Measurements from ENCODE around the gene UPK1A.

The UPK1A gene

DNA sequence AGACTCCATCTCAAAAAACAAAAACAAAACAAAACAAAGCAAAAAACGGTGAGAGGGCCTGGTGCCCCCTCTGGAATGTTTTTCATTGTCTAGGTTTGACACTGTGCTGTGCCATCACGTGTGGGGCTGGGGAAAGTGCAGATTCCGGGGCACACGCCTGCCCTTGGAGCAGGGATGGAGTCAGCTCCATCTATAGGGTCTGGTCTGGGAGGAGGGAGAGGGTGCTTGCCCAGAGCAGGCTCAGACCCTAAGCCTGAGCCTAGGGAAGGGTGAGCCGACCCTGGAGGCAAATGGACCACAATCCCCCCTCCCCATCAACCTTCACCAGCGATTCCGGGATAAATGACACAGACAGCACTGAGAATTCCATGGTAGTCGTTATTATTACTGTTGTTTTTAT, 27.1 kb downstream of the UPK1A start:
- DNase-seq (ENCODE audit: low read depth), result no peak

GRCh38 chr19:35693835-35694599, 27.7 kb downstream of the UPK1A start:
- DNase-seq (ENCODE audit: low read depth), result peak; percentile 81

- no peak for DNase-seq (ENCODE audit: low read depth)
These were observed 29.6 kb downstream of the UPK1A start for GRCh38 chr19:35695895-35696422.

GRCh38 chr19:35696835-35697234, 30.5 kb downstream of the UPK1A start:
- DNase-seq (ENCODE audit: low read depth), result no peak

DNA sequence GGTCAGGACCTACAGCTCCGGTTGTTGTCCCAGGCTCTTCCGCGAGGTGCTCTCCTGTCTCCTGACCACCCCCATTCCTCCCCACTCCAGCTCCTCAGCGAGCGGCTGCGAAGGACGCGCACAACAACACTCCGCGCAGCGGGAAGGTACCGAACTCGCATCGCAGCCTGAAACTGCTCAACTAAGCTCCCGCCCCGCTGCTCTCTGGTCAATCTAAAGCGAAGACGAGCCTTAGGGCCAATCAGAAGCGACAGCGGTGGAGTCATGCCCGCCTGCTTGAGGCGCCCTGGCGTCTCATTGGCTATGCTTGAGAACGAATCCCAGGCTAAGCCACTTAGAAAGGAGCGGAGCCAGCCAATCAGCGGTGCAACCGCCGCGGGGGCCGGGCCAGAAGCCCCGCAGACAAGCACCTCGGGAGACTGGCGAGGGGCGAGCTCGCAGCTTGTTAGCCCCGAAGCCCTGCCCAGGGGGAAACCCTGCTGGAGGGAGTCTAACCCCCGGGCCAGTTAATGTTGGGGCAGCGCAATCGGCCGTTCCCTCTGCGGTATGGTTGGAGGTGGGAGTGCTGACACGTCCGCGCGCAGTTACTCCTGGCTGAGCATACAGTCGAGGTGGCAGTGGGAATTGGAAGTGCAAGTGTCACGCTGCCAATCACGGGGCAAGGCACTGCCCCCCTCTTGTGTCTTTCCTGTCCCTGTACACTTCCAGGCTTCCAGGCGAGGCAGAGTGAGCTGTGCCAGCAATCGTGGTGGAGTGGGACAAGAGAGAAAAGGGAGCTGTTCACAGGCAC, 36.1 kb downstream of the UPK1A start:
- peak; percentile 86 for DNase-seq (ENCODE audit: low read depth)

DNA sequence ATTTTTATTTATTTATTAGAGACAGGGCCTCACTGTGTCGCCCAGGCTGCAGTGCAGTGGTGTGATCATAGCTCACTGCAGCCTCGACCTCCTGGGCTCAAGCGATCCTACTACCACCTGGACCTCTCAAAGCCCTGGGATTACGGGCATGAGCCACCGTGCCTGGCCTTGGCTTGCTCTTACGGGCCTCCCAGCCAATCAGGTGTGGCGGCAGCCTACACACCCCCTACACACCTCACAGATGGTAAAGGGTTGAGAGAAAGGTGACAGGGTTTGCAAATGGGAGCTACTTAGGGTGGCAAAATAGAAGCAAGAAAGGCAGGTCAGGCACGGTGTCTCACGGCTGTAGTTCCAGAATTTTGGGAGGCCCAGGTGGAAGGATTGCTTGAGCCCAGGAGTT, 37.0 kb downstream of the UPK1A start:
- DNase-seq (ENCODE audit: low read depth), result no peak

DNA sequence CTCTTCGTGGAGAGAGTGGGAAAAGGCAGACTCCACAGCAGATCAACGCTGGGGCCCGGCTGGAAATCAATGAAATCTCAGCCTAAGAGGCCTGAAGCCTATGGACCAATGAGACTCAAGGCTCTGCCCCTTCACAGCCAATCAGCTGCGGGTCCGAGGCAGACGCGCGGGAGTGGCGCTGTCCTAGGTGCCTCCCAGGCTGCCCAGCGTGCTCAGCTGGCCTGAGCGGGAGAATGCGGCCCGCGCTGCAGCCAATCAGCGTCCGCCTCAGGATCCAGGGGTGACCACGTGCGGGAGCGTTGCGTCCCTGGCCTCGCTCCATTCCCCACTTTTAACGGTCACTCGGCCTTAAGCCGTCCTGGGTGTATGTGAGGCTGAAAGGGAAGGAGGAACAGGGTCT, 37.9 kb downstream of the UPK1A start, which contains the start of gene ZBTB32:
Gene ZBTB32, plus strand, starts transcription at position 341 of the 400 bp plus-strand sequence. CDS start 10,069 bp downstream, outside the sequence.
- no peak for DNase-seq (ENCODE audit: low read depth)

DNA sequence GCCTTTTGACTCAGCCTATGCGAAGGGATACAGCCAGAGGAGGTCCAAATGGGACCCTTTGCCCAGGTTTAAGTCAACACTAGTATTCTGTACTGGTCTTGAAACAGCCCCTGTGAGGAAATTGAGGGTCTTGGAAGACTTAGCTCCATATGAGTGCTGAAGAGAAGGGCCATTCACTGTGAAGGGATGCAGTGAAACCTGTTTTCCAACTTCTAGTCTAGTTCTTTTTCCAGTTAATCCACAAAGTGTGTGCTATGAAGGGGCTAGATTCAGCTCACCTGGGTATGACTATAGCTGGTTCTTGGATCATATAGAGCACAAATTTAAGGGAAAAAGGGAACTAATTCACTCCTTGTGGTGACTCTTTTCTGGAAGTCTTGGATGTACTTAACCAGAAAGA, 42.1 kb downstream of the UPK1A start:
- DNase-seq (ENCODE audit: low read depth), result no peak

GRCh38 chr19:35710784-35711723, 44.7 kb downstream of the UPK1A start:
- no peak for DNase-seq (ENCODE audit: low read depth)

DNA sequence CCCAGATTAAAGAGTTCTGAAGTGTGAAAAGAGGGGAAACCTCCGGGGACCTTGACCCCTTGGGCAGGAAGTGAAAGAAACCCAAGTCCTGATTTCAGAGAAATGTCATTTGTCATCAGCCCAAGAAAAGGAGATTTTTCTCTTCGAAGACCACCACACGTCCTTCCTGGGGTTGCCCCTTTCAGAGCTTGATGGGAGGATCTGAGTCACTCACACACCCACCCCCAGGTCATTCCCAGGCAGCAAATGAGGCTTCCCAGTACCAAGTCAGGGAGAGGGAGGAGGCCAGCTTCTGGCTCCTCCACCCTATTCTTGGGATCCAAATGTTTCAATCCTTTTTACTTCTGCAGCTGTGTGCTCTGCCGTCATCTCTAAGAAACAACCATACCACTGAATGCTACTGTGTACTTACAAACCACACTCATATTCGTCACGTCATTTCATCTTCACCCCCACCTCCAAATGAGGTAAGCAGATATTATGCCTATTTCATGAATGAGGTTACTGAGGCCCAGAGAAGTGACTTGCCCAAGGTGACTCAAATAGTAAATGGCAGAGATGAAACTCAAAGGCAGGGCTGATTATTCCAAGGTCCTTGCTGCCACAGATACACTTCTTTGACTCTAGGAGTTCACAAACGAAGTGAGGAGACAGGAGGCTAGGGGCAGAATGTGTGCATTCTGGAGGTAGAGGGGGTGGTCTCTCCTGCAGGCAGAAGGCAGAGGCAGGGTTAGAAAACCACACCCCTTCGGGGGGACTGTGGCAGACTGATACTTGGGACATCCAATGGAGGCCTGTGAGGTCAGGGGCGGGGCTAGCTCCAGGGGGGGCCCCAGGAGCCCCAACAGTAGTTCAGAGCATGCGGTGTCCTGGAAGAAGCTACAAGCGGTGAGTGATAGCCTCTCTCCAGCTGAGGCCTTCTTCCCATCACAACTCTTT, 46.5 kb downstream of the UPK1A start:
- DNase-seq (ENCODE audit: low read depth), result no peak

- no peak for DNase-seq (ENCODE audit: low read depth)
These were observed 47.2 kb downstream of the UPK1A start for GRCh38 chr19:35713506-35713850.

DNA sequence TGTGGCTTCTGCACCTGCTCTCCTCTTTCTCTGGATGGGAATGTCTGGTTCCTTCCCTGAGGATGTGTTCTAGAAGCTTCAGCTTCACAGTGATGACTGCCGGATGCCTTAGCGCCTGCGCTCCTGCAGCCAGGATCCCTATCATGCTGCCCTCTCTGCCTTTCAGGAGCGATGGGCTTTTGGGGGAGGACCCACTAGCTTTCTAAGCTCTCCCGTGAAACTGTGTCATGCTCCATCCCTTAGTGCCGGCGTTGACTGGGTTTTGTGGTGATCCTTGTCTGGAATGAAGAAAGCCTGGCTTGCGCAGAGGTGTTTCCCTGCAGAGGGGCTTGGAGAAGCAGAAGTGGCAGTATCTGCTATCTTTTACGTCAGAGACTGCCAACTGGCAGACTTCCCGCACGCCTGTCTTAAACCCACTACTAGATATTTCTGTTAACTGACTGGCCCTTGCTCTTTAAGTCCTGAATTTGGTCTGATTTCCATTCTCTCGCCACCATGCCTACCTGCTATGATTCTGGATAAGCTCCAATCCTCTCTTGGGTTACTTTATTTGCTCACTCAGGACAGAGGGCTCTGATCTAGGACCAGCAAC, 47.7 kb downstream of the UPK1A start:
- DNase-seq (ENCODE audit: low read depth), result no peak

GRCh38 chr19:35714601-35715354, 48.5 kb downstream of the UPK1A start:
- DNase-seq (ENCODE audit: low read depth), result no peak

GRCh38 chr19:35715355-35715809, 49.1 kb downstream of the UPK1A start:
- DNase-seq (ENCODE audit: low read depth), result no peak

GRCh38 chr19:35715981-35716800, 49.9 kb downstream of the UPK1A start:
- DNase-seq (ENCODE audit: low read depth), result no peak

GRCh38 chr19:35716801-35717664, 50.7 kb downstream of the UPK1A start:
- peak; percentile 96 for DNase-seq (ENCODE audit: low read depth)

DNA sequence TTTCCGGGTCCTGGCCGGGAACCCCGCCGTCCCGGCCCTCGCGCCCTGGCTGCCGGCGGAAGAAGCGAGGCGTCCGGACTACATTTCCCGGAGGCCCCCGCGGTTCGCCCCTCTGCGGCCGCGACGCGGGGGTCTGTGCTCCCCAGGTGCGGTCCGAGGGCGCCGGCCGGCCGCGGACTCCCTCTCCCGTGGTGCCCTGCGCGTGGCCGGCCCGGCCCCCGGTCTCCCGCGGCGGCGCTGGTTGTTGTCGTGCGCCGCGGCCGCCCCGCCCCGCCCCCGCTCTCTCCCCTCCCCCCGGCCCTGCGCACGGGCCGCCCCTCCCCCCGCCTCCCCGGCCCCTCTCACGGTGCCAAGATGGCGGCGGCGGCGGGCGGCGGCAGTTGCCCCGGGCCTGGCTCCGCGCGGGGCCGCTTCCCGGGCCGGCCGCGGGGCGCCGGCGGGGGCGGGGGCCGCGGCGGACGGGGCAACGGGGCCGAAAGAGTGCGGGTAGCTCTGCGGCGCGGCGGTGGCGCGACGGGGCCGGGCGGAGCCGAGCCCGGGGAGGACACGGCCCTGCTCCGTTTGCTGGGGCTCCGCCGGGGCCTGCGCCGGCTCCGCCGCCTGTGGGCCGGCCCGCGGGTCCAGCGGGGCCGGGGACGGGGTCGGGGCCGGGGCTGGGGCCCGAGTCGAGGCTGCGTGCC, 51.5 kb downstream of the UPK1A start, which contains the start of gene KMT2B:
Gene KMT2B, plus strand, starts transcription at position 339 of the 680 bp plus-strand sequence. Its CDS starts 16 bp downstream, at position 355.
- DNase-seq (ENCODE audit: low read depth), result no peak

All from activated T-helper 1 cell treated with Interleukin-2 at 50 U/mL for 16 hours (primary cell).